ENCODE data around the gene PDIA2.
"Not testable (repeated sequence)": the region's sequence is repeated elsewhere in the genome, so short reads cannot be mapped to it uniquely, and the experiment has no call there.

DNA sequence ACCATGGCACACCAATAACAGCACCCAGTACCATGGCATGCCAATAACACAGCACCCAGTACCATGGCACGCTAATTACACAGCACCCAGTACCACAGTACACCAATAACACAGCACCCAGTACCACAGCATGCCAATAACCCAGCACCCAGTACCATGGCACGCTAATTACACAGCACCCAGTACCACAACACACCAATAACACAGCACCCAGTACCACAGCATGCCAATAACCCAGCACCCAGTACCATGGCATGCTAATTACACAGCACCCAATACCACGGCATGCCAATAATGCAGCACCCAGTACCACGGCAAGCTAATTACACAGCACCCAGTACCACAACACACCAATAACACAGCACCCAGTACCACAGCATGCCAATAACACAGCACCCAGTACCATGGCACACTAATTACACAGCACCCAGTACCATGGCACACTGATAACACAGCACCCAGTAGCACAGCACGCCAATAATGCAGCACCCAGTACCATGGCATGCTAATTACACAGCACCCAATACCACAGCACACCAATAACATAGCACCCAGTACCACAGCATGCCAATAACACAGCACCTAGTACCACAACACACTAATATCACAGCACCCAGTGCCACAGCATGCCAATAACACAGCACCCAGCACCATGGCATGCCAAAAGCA, 51.3 kb downstream of the PDIA2 start:
- not testable (repeated sequence) for TF ChIP-seq SALL2 (tag by site-specific recombination; IDR thresholded peaks at IDR 0.05; ENCODE audit: borderline replicate concordance); SP2 (tag by site-specific recombination; IDR thresholded peaks at IDR 0.05)
- TF ChIP-seq, protein P1, sequence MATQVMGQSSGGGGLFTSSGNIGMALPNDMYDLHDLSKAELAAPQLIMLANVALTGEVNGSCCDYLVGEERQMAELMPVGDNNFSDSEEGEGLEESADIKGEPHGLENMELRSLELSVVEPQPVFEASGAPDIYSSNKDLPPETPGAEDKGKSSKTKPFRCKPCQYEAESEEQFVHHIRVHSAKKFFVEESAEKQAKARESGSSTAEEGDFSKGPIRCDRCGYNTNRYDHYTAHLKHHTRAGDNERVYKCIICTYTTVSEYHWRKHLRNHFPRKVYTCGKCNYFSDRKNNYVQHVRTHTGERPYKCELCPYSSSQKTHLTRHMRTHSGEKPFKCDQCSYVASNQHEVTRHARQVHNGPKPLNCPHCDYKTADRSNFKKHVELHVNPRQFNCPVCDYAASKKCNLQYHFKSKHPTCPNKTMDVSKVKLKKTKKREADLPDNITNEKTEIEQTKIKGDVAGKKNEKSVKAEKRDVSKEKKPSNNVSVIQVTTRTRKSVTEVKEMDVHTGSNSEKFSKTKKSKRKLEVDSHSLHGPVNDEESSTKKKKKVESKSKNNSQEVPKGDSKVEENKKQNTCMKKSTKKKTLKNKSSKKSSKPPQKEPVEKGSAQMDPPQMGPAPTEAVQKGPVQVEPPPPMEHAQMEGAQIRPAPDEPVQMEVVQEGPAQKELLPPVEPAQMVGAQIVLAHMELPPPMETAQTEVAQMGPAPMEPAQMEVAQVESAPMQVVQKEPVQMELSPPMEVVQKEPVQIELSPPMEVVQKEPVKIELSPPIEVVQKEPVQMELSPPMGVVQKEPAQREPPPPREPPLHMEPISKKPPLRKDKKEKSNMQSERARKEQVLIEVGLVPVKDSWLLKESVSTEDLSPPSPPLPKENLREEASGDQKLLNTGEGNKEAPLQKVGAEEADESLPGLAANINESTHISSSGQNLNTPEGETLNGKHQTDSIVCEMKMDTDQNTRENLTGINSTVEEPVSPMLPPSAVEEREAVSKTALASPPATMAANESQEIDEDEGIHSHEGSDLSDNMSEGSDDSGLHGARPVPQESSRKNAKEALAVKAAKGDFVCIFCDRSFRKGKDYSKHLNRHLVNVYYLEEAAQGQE (tag by site-specific recombination; IDR thresholded peaks at IDR 0.05): not testable (repeated sequence)

Data from HEK293 (cell line).